NCI-H460 (cell line): Measurements from ENCODE around the gene MED8. TPM values are rescaled to one million over a fixed set of nuclear protein-coding genes. Genes with fewer than 3 reads are reported as not detected.

ENCODE experiments used
- DNase-seq: peaks from one replicate; pipeline ENCODE4 v3.0.0-alpha.2; 2016; ENCODE audit warnings: low read depth; ENCODE audit errors: extremely low read depth
- total RNA-seq: library from RNA; depleted of rRNA; stranded (reverse); fragments of >200 nt; shearing (Covaris generic); gene quantifications from 2 replicates; pipeline ENCODE4 v1.2.3, GENCODE V29; 2014

The MED8 gene
- total RNA-seq, 1 experiment from 2014 or later = 50.4 TPM

DNA sequence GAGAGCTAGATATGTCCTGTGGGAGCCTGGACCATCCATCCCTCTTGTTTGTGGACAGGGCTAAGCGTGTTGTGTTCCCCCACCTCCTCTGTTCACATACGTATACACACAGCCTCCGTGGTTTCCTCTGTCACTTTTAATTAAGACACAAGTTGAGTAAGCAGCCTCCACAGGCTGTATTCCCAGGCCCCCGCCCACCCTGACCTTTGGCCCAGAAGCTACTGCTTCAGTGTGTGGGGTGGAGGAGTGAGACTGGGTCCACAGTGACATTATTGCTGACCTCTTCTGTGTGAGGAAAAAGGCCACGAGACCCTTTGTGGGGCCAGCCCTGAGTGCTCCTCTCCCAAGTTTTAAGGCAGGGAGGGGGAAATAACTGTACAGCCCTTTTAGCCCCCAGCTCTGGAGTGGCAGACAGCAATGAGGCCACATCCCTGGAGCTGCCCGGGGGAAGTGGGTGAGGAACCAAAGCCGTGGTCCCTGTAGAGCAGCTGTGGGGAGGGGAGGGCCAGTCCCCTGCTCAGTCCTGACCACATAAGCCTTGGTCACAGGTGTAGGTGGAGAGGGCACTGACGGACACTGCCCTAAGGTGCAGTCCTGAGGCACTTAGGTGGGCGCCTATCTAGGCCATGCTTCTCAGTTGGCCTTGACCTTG lies 26.2 kb downstream of the MED8 start:
- no peak for DNase-seq

DNA sequence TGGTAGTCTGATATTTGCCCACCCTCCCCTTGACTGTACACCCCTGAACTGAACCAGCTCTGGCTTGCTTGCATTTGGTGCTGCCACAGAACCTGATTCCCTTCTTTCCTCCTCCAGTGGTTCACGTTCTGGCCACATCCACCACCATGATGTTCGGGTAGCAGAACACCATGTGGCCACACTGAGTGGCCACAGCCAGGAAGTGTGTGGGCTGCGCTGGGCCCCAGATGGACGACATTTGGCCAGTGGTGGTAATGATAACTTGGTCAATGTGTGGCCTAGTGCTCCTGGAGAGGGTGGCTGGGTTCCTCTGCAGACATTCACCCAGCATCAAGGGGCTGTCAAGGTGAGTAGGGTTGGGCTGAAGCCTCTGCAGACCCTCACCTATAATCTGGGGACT lies 29.0 kb downstream of the MED8 start:
- DNase-seq = no peak

DNA sequence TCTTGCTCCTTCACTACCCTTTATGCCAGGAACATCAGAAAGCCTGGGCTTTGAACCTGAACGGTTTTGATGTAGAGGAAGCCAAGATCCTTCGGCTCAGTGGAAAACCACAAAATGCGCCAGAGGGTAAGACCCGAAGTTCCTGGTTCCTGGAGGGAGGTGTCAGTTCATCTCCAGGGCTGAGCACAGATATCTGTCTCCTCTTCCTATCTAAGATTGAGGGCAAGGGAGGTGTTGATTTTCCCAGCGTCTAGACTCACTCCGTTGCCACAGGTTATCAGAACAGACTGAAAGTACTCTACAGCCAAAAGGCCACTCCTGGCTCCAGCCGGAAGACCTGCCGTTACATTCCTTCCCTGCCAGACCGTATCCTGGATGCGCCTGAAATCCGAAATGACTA lies 29.9 kb downstream of the MED8 start:
- DNase-seq = no peak

DNA sequence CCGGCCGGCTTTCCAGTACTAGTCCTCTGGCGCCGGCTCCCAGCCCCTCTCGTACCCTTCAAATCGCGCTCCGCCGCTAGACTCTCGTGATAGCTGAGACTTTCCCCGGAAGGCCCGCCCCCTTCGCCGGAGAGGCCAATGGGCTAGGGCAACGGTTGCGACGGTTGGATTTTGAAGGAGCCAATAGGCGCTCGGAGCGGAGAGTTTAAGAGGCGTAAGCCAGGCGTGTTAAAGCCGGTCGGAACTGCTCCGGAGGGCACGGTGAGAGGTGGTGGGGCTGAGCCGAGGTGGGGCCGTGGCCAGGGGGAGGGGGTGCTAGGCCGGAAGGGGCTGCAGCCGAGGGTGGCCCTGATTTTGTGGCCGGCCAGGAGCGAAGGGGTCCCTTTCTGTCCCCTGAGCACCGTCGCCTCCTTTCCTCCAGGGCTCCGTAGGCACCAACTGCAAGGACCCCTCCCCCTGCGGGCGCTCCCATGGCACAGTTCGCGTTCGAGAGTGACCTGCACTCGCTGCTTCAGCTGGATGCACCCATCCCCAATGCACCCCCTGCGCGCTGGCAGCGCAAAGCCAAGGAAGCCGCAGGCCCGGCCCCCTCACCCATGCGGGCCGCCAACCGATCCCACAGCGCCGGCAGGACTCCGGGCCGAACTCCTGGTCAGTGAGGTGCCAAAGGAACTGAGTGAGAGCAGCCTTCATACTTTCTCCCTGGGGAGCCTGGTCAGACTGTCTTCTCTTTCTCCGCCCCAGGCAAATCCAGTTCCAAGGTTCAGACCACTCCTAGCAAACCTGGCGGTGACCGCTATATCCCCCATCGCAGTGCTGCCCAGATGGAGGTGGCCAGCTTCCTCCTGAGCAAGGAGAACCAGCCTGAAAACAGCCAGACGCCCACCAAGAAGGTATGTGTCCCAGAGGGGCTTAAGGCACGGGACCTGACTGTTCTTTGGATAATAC lies 30.6 kb downstream of the MED8 start, which contains the start of gene CDC20:
Gene CDC20 (plus strand): TSS at position 236 of the 948 bp plus-strand sequence. CDS start 235 bp downstream, at position 471.
- peak; percentile 96 for DNase-seq

DNA sequence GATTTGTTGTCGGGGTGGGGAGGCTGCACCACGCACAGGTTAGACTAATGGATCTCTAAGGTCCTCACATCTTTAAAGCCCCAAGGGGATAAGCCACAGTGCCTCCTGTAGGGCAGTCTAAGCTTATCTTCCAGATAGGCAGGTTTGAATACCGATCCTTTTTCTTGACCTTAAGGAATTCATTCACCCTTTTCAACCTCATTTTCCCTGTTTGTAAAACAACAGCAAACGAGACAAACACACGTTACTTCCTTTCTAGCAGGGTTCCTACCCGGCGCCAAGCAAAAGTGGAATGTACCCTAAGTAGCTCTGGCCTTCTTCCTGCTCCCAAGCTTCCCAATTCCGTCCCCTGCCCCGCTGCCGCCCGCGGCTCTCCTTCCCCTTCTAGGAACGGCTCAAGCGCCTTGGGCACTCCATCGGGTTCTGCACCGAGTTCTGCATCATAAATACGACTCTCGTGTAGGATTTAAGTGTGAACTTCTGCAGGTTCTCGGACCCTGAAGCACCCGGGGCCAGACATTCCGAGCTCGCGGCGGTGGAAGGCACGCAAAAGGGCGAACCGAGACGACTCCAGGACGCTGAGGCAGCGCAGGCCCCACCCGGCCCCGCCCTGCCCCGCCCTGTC lies 31.4 kb downstream of the MED8 start:
- peak; percentile 30 for DNase-seq

DNA sequence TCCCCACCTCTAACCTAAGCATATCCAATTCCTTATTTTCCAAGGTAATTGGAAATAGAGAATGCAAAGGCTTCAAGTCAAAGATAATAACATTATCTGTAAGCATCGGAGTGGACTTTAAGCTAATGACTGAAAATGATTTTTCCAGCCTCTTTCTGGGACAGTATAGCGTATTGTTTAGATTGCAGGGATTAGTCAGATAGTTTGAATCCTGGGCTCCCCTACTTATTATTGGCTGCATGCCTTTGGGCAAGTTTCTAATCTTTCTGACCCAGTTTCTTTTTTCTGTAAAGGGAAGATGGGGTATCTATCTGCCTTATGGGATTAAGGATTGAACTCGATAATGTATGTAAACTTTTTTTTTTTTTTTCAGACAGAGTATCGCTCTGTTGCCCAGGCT lies 32.3 kb downstream of the MED8 start:
- DNase-seq = no peak

DNA sequence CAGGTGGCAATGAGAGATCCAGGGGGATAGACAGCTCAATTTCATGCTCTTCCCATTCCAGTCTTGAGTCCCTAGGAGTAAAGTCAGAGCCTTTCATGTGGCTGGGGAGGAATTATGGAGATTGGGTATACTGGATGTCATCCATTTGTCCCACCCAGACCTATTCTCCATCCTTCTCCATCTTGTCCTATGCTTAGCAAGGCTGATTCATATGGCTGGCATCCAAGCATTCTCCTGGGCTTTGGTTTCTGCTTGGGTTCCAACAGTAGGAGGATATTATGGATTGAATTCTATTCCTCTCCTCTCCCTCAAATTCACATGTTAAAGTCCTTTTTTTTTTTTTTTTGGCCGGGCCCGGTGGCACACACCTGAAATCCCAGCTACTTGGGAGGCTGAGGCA lies 34.7 kb downstream of the MED8 start:
- DNase-seq = no peak

DNA sequence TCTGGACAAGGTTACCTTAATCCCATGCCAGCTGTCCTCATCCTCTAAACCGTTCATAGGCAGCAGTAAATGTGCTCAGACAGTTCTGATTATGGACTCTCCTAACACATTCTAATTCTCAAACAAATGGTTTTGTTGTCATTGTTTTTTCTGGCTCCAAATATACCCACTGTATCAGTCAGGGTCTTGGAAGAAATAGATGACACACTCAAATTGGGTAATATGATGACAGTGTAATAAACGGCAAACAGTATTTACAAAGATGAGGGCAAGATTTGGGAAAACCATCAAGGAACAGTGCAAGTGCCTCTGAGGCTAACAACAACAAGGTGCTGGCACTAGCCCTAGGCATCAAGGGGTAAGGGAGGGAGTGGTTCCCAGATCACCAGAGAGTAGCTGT lies 35.1 kb downstream of the MED8 start:
- DNase-seq = no peak

DNA sequence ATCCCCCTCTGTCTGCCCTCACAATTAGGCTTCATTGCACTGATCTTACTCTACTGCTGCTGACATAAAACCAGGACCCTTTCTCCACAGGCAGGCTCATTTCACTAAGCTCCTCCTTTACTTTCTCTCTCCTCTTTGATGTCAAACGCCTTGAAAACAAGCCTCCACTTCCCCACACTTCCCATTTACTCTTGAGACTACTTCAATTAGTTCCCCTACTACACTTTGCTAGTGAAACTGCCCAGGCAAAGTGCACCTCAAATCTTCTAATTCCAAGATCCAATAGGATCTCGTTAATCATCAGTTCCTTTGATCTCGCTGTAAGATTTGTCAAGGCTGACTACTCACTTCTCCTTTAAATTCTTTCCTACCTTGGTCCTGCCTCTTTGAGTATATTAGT lies 36.7 kb downstream of the MED8 start:
- no peak for DNase-seq

DNA sequence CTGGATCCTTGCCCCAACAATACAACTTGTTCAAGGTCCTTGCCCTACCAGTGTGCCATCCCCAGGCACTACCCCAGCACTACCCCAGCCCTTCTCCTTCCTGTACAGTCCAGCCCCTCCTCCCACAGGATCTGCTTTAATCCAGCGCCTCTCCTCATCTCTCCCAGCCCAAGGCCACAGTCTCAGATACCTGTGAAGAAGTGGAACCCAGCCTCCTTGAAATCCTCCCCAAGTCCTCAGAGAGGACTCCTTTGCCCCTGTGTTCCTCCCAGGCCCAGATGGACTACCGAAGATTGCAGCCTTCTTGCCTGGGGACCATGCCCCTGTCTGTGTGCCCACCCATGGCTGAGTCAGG lies 37.3 kb downstream of the MED8 start:
- DNase-seq = no peak

DNA sequence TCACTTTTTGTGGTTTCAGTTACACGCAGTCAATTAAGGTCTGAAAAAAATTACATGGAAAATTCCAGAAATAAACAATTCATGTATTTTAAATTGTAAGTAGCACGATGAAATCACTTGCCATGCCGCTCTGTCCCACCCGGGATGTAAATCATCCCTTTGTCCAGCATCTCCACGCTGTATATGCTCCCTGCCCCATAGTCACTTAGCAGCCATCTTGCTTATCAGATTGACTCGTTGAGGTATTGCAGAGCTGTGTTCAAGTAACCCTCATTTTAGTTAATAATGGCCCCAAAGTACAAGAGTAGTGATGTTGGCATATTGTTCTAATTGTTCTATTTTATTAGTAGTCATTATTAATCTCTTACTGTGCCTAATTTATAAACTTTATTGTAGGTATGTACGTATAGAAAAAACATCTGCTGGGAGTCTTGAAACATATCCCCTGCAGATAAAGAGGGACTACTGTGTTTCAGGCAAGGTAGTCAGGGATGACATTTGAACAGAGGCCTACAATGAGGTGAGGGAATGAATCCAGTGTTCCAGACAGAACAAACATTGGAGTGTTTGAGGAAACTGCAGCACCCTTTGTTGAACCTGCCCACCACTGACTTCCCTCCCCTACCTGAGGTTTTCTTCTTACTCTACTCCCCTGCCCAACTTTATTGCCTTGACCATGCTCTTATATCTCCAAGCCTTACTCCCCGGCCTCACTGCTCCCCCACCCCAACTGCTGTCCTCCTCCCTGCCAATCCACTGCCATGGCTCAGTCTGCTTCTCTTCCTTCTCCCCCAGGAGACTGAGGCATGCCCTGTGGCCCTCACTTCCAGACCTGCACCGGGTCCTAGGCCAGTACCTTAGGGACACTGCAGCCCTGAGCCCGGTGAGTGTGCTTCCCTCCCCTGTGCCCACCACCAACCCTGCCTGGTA lies 37.9 kb downstream of the MED8 start:
- no peak for DNase-seq

DNA sequence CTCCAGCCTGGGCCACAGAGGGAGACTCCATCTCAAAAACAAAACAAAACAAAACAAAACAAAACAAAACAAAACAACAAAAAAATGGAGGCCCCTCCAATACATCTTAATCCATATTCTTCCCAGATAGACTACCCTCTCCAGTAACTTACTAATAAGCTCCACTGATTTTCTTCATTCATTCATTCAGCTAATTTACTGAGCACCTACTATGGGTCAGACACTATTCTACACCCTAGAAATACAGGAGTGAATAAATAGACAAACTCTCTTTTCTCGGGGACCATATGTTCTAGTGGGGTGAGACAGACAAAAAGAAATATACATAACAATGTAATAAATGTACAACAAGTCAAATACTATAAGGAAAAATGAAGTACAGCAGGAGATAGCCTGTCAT lies 38.6 kb downstream of the MED8 start:
- no peak for DNase-seq

DNA sequence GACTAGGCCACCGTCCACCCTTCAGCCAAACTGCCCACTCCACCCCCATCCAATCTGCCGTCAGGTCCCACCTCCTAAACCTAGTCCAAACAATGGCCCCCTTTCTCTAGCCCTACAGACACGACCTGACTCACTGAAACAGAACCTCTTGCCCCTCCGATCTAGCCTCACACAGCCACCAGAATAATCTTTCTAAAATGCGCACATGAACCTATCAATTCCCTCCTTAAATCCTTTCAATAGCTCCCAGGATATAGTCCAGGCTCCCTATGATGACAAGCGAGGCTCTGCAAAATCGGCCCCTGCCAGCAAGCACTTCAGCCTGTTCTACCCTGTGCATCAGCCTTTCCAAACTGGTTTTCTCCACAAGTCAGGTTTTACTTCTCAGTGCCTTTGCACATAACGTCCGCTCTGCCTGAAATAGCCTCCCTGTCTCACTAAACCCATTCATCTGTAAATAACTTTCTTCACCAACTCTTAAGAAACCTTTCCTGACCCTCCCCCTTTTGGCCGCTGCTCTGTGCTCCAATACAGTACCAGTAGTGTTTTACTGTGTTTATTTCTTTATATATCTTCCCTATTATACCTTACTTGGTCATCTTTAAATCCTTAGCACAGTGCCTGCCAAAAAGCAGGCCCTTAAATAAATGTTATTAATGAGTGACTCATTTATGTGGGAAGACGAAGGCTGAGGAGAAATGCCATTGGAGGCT lies 39.9 kb downstream of the MED8 start:
- DNase-seq = no peak

DNA sequence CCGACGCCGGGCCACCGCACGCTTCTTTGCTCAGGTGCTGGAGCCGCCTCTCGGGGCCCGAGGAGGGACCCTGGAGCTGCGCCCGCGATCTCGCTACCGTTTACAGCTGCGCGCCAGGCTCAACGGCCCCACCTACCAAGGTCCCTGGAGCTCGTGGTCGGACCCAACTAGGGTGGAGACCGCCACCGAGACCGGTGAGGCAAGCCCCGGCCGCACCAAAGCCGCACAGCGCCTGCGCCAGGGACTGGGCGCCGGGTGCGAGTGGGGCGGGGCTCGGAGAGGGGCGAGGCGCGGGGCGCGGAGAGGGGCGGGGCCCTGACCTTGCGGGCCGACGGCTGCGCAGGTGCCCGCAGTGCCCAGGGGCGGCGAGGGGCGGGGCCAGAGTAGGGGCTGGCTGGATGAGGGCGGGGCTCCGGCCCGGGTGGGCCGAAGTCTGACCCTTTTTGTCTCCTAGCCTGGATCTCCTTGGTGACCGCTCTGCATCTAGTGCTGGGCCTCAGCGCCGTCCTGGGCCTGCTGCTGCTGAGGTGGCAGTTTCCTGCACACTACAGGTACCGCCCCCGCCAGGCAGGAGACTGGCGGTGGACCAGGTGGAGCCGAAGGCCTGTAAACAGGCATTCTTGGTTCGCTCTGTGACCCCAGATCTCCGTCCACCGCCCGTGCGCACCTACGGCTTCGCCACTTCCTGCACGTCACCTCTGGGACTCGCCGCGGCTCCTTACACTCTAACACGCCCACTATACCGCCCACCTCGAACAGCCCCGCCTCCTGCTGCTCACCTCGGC lies 40.6 kb downstream of the MED8 start:
- peak; percentile 69 for DNase-seq

DNA sequence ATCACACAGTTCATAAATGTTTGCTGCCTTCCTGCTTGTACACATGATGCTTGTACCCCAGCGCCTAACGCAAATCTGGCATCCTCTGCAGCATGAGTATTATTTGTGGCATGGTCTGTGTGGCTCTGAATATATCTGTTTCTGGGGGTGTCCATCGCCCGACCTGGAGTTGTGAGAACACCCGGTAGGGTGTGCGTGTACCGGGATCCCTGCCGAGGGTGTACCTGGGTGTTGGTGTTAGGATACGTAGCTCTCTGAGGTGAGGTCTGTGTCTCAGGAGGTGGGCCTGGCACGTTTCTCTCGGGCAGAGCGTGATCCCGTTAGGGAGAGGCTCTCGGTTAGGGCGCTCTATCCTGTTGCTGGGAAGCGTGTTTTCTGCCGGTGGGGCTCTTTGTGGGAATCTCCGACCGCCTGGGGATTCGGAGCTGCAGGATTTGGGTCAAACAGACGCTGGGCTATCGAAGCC lies 41.2 kb downstream of the MED8 start:
- DNase-seq = no peak

DNA sequence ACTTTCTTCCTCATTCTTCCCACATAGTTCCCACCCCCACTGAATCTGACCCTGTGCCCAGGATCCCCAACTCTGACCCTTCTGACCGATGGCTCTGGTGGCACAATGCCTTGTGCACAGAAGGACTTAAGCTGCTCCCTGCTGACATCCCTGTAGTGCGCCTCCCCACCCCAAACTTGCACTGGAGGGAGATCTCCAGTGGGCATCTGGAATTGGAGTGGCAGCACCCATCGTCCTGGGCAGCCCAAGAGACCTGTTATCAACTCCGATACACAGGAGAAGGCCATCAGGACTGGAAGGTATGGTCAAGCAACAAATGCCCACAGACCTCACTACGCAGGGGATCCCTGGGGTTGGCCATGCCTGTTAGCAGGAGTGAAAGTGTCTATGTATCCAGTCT lies 43.0 kb downstream of the MED8 start:
- no peak for DNase-seq

DNA sequence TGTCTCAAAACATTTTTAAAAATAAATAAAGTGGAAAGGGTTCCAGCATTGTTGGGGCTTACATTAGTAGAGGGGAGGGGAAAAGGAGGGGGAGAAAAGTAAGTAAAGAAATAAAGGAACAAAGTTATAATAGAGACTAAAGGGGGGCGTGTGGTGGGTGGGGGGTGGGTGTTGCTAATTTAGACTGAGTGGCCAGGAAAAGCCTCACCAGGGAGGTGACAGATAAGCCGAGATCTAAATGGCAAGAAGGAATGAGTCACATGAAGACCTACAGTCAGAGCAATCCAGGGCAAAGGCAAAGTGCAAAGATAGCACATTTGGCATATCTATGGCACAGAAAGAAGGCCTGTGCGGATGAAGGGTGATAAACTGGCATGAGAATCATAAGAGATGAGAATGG lies 44.5 kb downstream of the MED8 start:
- DNase-seq = no peak

DNA sequence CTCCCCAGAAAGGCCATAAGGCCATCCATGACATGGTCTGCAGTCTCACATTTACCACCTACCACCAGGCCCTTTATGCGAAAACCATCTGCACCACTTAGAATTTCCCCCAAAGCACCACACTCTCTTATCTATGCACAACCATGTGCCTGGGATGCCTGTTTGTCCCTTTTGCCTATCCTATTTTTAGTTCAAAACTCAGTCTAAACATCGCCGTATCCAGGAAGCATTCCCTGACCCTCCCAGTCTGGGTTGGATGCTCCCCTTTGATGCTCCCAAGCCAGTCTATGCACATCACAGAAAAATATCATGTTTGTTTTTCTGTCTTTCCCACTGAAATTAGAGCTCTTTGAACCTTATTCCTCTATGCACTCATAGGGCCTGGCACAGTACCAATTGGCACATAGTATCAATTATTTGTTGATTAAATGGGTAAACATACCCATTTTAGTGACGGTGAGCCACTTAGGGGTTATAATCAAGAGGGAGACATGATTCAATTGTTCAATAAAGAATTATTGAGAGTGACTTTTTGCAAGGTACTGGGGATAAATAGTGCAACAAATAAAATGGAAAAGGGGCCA lies 45.2 kb downstream of the MED8 start:
- DNase-seq = no peak

DNA sequence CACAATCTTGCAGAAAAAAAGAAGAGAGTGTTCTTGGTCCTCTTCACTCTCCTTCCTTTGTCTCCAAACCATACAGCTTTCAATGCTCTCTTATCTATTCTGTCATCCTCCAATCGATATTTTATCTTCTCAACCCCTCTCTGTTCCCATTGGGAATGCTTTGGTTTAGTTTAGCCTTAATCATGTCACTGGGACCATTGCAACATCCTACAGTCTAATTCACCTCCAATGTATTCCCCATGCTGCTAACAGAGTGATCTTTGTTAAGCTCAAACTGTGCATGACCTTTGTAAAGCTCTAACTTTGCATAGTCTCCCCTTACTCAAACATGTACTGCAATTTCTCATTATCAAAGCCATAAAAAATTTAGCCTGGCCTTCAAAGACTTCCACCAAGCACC lies 49.0 kb downstream of the MED8 start:
- DNase-seq = no peak
